ENCODE results near the gene GPR143.

The GPR143 gene

GRCh38 chrX:9703406-9703805 is 62.2 kb downstream of the GPR143 start:
- no peak for TF ChIP-seq FOXM1 (IDR thresholded peaks at IDR 0.05; ENCODE audit: borderline replicate concordance, low read depth)
- no peak for TF ChIP-seq CREB1 (IDR thresholded peaks at IDR 0.05; ENCODE audit: low read depth)

GRCh38 chrX:9701790-9702189 is 63.9 kb downstream of the GPR143 start:
- TF ChIP-seq YY1 (IDR thresholded peaks at IDR 0.05; ENCODE audit: low read depth) (no peak), TCF12 (IDR thresholded peaks at IDR 0.05; ENCODE audit: low read depth) (no peak), EP300 (IDR thresholded peaks at IDR 0.05; ENCODE audit: borderline replicate concordance) (no peak), CEBPB (IDR thresholded peaks at IDR 0.05) (no peak), ZBTB7A (IDR thresholded peaks at IDR 0.05; ENCODE audit: low read depth) (no peak), EGR1 (IDR thresholded peaks at IDR 0.05) (no peak)

- TF ChIP-seq CREB1 (IDR thresholded peaks at IDR 0.05; ENCODE audit: low read depth) (no peak), NFIC (IDR thresholded peaks at IDR 0.05) (no peak), MAX (IDR thresholded peaks at IDR 0.05) (no peak), EP300 (IDR thresholded peaks at IDR 0.05; ENCODE audit: borderline replicate concordance) (no peak), RAD21 (IDR thresholded peaks at IDR 0.05; ENCODE audit: low read depth) (no peak), EGR1 (IDR thresholded peaks at IDR 0.05) (no peak), ZBTB7A (IDR thresholded peaks at IDR 0.05; ENCODE audit: low read depth) (no peak)
These were observed 65.1 kb downstream of the GPR143 start for GRCh38 chrX:9700555-9700954.

- TF ChIP-seq TAF1 (IDR thresholded peaks at IDR 0.05; ENCODE audit: low read depth): no peak
- TF ChIP-seq EGR1 (IDR thresholded peaks at IDR 0.05): no peak
- no peak for TF ChIP-seq CEBPB (IDR thresholded peaks at IDR 0.05)
- no peak for TF ChIP-seq ZBTB7A (IDR thresholded peaks at IDR 0.05; ENCODE audit: low read depth)
- TF ChIP-seq MAX (IDR thresholded peaks at IDR 0.05): no peak
- no peak for TF ChIP-seq REST (IDR thresholded peaks at IDR 0.05; ENCODE audit: low read depth)
- no peak for TF ChIP-seq FOXM1 (IDR thresholded peaks at IDR 0.05; ENCODE audit: borderline replicate concordance, low read depth)
- no peak for TF ChIP-seq NFIC (IDR thresholded peaks at IDR 0.05)
- TF ChIP-seq RAD21 (IDR thresholded peaks at IDR 0.05; ENCODE audit: low read depth): no peak
These were observed 67.1 kb downstream of the GPR143 start for GRCh38 chrX:9698576-9698975.

GRCh38 chrX:9693307-9694001 is 72.2 kb downstream of the GPR143 start:
- TF ChIP-seq TAF1 (IDR thresholded peaks at IDR 0.05; ENCODE audit: low read depth) (no peak), NFIC (IDR thresholded peaks at IDR 0.05) (no peak), TEAD4 (IDR thresholded peaks at IDR 0.05) (no peak), TCF12 (IDR thresholded peaks at IDR 0.05; ENCODE audit: low read depth) (no peak)

- no peak for TF ChIP-seq REST (IDR thresholded peaks at IDR 0.05; ENCODE audit: low read depth)
- no peak for TF ChIP-seq RAD21 (IDR thresholded peaks at IDR 0.05; ENCODE audit: low read depth)
- TF ChIP-seq CREB1 (IDR thresholded peaks at IDR 0.05; ENCODE audit: low read depth): no peak
- no peak for TF ChIP-seq MAX (IDR thresholded peaks at IDR 0.05)
- no peak for TF ChIP-seq YY1 (IDR thresholded peaks at IDR 0.05; ENCODE audit: low read depth)
- TF ChIP-seq EGR1 (IDR thresholded peaks at IDR 0.05): no peak
- TF ChIP-seq USF1 (IDR thresholded peaks at IDR 0.05): no peak
These were observed 75.6 kb downstream of the GPR143 start for GRCh38 chrX:9690046-9690445.

GRCh38 chrX:9688833-9689232 is 76.8 kb downstream of the GPR143 start:
- TF ChIP-seq YY1 (IDR thresholded peaks at IDR 0.05; ENCODE audit: low read depth): no peak
- TF ChIP-seq CREB1 (IDR thresholded peaks at IDR 0.05; ENCODE audit: low read depth): no peak
- TF ChIP-seq EGR1 (IDR thresholded peaks at IDR 0.05): no peak
- no peak for TF ChIP-seq USF1 (IDR thresholded peaks at IDR 0.05)
- no peak for TF ChIP-seq TCF12 (IDR thresholded peaks at IDR 0.05; ENCODE audit: low read depth)
- no peak for TF ChIP-seq REST (IDR thresholded peaks at IDR 0.05; ENCODE audit: low read depth)
- no peak for TF ChIP-seq ZBTB7A (IDR thresholded peaks at IDR 0.05; ENCODE audit: low read depth)
- no peak for TF ChIP-seq RAD21 (IDR thresholded peaks at IDR 0.05; ENCODE audit: low read depth)
- no peak for TF ChIP-seq EP300 (IDR thresholded peaks at IDR 0.05; ENCODE audit: borderline replicate concordance)
- TF ChIP-seq TAF1 (IDR thresholded peaks at IDR 0.05; ENCODE audit: low read depth): no peak
- no peak for TF ChIP-seq MAX (IDR thresholded peaks at IDR 0.05)
- TF ChIP-seq FOXM1 (IDR thresholded peaks at IDR 0.05; ENCODE audit: borderline replicate concordance, low read depth): no peak
- no peak for TF ChIP-seq CEBPB (IDR thresholded peaks at IDR 0.05)
- no peak for TF ChIP-seq NFIC (IDR thresholded peaks at IDR 0.05)
- TF ChIP-seq TEAD4 (IDR thresholded peaks at IDR 0.05): no peak
